Liver (tissue), 9 donors: ENCODE data around the gene MBP. TPM values are rescaled to one million over a fixed set of nuclear protein-coding genes. Genes with fewer than 3 reads are reported as not detected.

ENCODE experiments used
- DNase-seq: peaks from one replicate; pipeline ENCODE4 v3.0.0-alpha.2; 2017; ENCODE audit warnings: low spot score
- H3K27ac ChIP-seq, 2 donors: one replicate each; pipeline ENCODE4 v1.7.0; 2013; ENCODE audit warnings: inconsistent platforms in 2 of 2, low read length in 2 of 2, control low read depth in 1 of 2, low read depth in 1 of 2, mild to moderate bottlenecking in 1 of 2
- H3K27me3 ChIP-seq, 4 donors: one replicate each; pipeline versions ENCODE4 v1.6.1 to v1.7.0; 2013; ENCODE audit warnings: low read length in 3 of 4, inconsistent platforms in 1 of 4, mild to moderate bottlenecking in 1 of 4, moderate library complexity in 1 of 4; ENCODE audit not compliant: control insufficient read depth in 4 of 4, insufficient read depth in 4 of 4
- H3K36me3 ChIP-seq, 4 donors: one replicate each; pipeline versions ENCODE4 v1.6.1 to v1.7.0; 2013; ENCODE audit warnings: low read length in 3 of 4, mild to moderate bottlenecking in 3 of 4, low read depth in 1 of 4, moderate library complexity in 1 of 4; ENCODE audit not compliant: control insufficient read depth in 4 of 4, insufficient read depth in 3 of 4
- H3K4me1 ChIP-seq, 4 donors: one replicate each; pipeline versions ENCODE4 v1.6.1 to v1.7.0; 2013; ENCODE audit warnings: low read length in 3 of 4, mild to moderate bottlenecking in 3 of 4, moderate library complexity in 1 of 4; ENCODE audit not compliant: control insufficient read depth in 4 of 4, insufficient read depth in 4 of 4
- H3K4me3 ChIP-seq, 3 donors: one replicate each; pipeline versions ENCODE4 v1.6.1 to v1.7.0; 2013; ENCODE audit warnings: low read length in 3 of 3, control low read depth in 1 of 3, low read depth in 1 of 3, mild to moderate bottlenecking in 1 of 3
- H3K9ac ChIP-seq, 2 donors: one replicate each; pipeline ENCODE4 v1.7.0; 2013; ENCODE audit warnings: low read length in 2 of 2, mild to moderate bottlenecking in 2 of 2, moderate library complexity in 2 of 2, control low read depth in 1 of 2, low read depth in 1 of 2
- H3K9me3 ChIP-seq, 4 donors: one replicate each; pipeline versions ENCODE4 v1.6.1 to v1.7.0; 2013; ENCODE audit warnings: low read length in 3 of 4; ENCODE audit not compliant: control insufficient read depth in 4 of 4
- ATF3 ChIP-seq: IDR thresholded peaks from 2 replicates; pipeline ENCODE4 v1.6.1; 2016; ENCODE audit warnings: antibody characterized with exemption
- EGR1 ChIP-seq, 2 donors: IDR thresholded peaks; 2 replicates each; pipeline ENCODE4 v1.6.1; 2016 to 2018; ENCODE audit warnings: antibody characterized with exemption in 2 of 2, low read depth in 2 of 2
- FOXA1 ChIP-seq: IDR thresholded peaks from 2 replicates; pipeline ENCODE4 v1.6.1; 2016; ENCODE audit warnings: antibody characterized with exemption
- FOXA2 ChIP-seq: IDR thresholded peaks from 2 replicates; pipeline ENCODE4 v1.6.1; 2016; ENCODE audit warnings: antibody characterized with exemption
- GABPA ChIP-seq, 2 donors: IDR thresholded peaks in 1 of 2; conservative IDR thresholded peaks in 1 of 2; 2 replicates each; pipeline ENCODE4 v1.6.1; 2016; ENCODE audit warnings: antibody characterized with exemption in 2 of 2, mild to moderate bottlenecking in 1 of 2, moderate library complexity in 1 of 2
- HNF4A ChIP-seq, 2 donors: conservative IDR thresholded peaks; 2 replicates each; pipeline ENCODE4 v1.6.1; 2016; ENCODE audit warnings: antibody characterized with exemption in 2 of 2, mild to moderate bottlenecking in 2 of 2
- JUND ChIP-seq, 2 donors: IDR thresholded peaks; 2 replicates each; pipeline ENCODE4 v1.6.1; 2016; ENCODE audit warnings: antibody characterized with exemption in 2 of 2
- NR2F2 ChIP-seq: IDR thresholded peaks from 2 replicates; pipeline ENCODE4 v1.6.1; 2016; ENCODE audit warnings: antibody characterized with exemption
- RAD21 ChIP-seq, 2 donors: IDR thresholded peaks; 2 replicates each; pipeline ENCODE4 v1.6.1; 2016; ENCODE audit warnings: antibody characterized with exemption in 2 of 2, mild to moderate bottlenecking in 2 of 2
- REST ChIP-seq: IDR thresholded peaks from 2 replicates; pipeline ENCODE4 v1.6.1; 2016; ENCODE audit warnings: antibody characterized with exemption, mild to moderate bottlenecking
- RXRA ChIP-seq, 2 donors: IDR thresholded peaks; 2 replicates each; pipeline ENCODE4 v1.6.1; 2017 to 2018; ENCODE audit warnings: antibody characterized with exemption in 2 of 2, mild to moderate bottlenecking in 1 of 2
- SP1 ChIP-seq: IDR thresholded peaks from 2 replicates; pipeline ENCODE4 v1.6.1; 2018; ENCODE audit warnings: antibody characterized with exemption, mild to moderate bottlenecking
- TAF1 ChIP-seq: conservative IDR thresholded peaks from 2 replicates; pipeline ENCODE4 v1.6.1; 2016; ENCODE audit warnings: antibody characterized with exemption, mild to moderate bottlenecking
- YY1 ChIP-seq: IDR thresholded peaks from 2 replicates; pipeline ENCODE4 v1.6.1; 2016; ENCODE audit warnings: antibody characterized with exemption, mild to moderate bottlenecking
- ZBTB33 ChIP-seq: IDR thresholded peaks from 2 replicates; pipeline ENCODE4 v1.6.1; 2016; ENCODE audit warnings: antibody characterized with exemption
- WGBS: extraction: QIAGEN DNeasy Blood & Tissue Kit; methylation state at CpG from one replicate; pipeline ENCODE4 v1.1.7; 2013; 5-methylcytosine and 5-hydroxymethylcytosine counted together
- polyA plus RNA-seq, 2 donors: library from polyadenylated mRNA; stranded (reverse) in 1 of 2; unstranded in 1 of 2; fragments of 200-250 nt in 1 of 2; fragments of >200 nt in 1 of 2; fragmentation: Nextera tagmentation in 1 of 2; extraction: Ambion mirVana in 1 of 2; gene quantifications; one replicate each; pipeline versions ENCODE4 v1.2.1 to v1.2.3, GENCODE V29; 2013 to 2015
- total RNA-seq, 2 donors: library from RNA; depleted of rRNA; stranded (reverse); fragments of >200 nt; gene quantifications; one replicate each; pipeline ENCODE4 v1.2.3, GENCODE V29; 2014
- TF ChIP-seq, protein P1 (sequence below): fragments of 150-350 bp; IDR thresholded peaks from 2 replicates; pipeline ENCODE4 v1.5.1; 2017; ENCODE audit warnings: improper control_type of control experiment, low read depth, low read length; ENCODE audit not compliant: missing input control
- TF ChIP-seq, protein P2 (sequence below): IDR thresholded peaks from 2 replicates; pipeline ENCODE4 v1.6.1; 2016; ENCODE audit warnings: antibody characterized with exemption
- donor health status: healthy.
- donor health status: healthy.
- donor health status: healthy.
- donor health status: healthy.
- donor health status: healthy.

Gene MBP
- total and polyA plus RNA-seq, 4 donors, result 9.7 to 23.3 (median 17.7) TPM

DNA sequence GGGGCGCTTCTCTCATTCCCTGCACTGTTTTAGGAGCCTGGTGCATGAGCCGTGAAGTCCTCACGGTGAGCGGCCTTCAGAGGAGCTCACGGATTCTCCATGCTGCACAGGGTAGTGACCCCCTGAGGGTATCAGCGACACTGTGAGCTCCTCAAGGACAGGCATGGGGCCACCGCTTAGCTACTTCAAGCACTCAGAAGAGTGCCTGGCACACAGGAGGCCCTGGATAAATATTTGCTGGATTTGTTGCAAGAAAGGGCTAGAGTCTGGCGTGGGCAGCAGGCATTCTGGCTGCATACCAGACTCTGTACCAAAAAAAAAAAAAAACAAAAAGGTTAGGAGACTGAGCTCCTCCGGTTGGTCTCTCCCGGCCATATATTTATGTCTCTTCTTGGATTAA, 5.7 kb upstream of the MBP start (continued):
- TF ChIP-seq ZBTB33 (peak; percentile 28), EGR1 (IDR thresholded peaks at IDR 0.05; ENCODE audit: low read depth in 2 of 2) (peak; percentile 32 to 34), HNF4A (conservative IDR thresholded peaks at IDR 0.05) (peak; percentile 57 to 61)
- TF ChIP-seq, protein P1, sequence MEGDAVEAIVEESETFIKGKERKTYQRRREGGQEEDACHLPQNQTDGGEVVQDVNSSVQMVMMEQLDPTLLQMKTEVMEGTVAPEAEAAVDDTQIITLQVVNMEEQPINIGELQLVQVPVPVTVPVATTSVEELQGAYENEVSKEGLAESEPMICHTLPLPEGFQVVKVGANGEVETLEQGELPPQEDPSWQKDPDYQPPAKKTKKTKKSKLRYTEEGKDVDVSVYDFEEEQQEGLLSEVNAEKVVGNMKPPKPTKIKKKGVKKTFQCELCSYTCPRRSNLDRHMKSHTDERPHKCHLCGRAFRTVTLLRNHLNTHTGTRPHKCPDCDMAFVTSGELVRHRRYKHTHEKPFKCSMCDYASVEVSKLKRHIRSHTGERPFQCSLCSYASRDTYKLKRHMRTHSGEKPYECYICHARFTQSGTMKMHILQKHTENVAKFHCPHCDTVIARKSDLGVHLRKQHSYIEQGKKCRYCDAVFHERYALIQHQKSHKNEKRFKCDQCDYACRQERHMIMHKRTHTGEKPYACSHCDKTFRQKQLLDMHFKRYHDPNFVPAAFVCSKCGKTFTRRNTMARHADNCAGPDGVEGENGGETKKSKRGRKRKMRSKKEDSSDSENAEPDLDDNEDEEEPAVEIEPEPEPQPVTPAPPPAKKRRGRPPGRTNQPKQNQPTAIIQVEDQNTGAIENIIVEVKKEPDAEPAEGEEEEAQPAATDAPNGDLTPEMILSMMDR, result no peak

GRCh38 chr18:77137851-77138250, 5.3 kb upstream of the MBP start:
- no peaks in the 10 kb centered on the region for H3K9me3 ChIP-seq
- peaks cover 5 to 28% (median 19%) of the 10 kb centered on the region in 4 donors for H3K4me1 ChIP-seq
- H3K9ac ChIP-seq, result no peak overlapping the region
- H3K4me3 ChIP-seq, result no peak overlapping the region
- no peaks in the 10 kb centered on the region for H3K36me3 ChIP-seq
- TF ChIP-seq, protein P2, sequence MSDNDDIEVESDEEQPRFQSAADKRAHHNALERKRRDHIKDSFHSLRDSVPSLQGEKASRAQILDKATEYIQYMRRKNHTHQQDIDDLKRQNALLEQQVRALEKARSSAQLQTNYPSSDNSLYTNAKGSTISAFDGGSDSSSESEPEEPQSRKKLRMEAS, result no peak
- TF ChIP-seq FOXA1 (no peak), SP1 (no peak), RAD21 (IDR thresholded peaks at IDR 0.05) (no peak), JUND (IDR thresholded peaks at IDR 0.05) (no peak), TAF1 (no peak), ZBTB33 (no peak), ATF3 (no peak), EGR1 (IDR thresholded peaks at IDR 0.05; ENCODE audit: low read depth in 2 of 2) (no peak), FOXA2 (no peak), REST (no peak), RXRA (IDR thresholded peaks at IDR 0.05) (no peak), GABPA (IDR thresholded peaks at IDR 0.05 in 1 of 2, conservative IDR thresholded peaks at IDR 0.05 in 1 of 2) (no peak), YY1 (no peak), NR2F2 (no peak)
- TF ChIP-seq, protein P1, result no peak
- H3K27me3 ChIP-seq, result no peaks in the 10 kb centered on the region
- H3K27ac ChIP-seq, result no peak overlapping the region
- 90% methylated on average over 9 of the region's 9 CpGs for WGBS
- no peak for DNase-seq
